Naive thymus-derived CD4-positive, alpha-beta T cell (primary cell): ENCODE measurements around the gene TRMT10B. TPM values are rescaled to one million over a fixed set of nuclear protein-coding genes. Genes with fewer than 3 reads are reported as not detected.
"Not testable (repeated sequence)": the region's sequence is repeated elsewhere in the genome, so short reads cannot be mapped to it uniquely, and the experiment has no call there.

Experiments
- ATAC-seq: fragments of 150-1000 bp; cut with Tn5 transposase; 2 replicates; pipeline ENCODE4 v1.10.0; 2021; ENCODE audit warnings: mild to moderate bottlenecking, moderate library complexity
- CTCF ChIA-PET: fragments of 350-600 bp; sonication (Branson Sonifier 250); formaldehyde crosslinking; loops from one replicate; lab custom pipeline; 2021; ENCODE audit warnings: antibody characterized with exemption; lab: Charles Lee
- POLR2A ChIA-PET: fragments of 350-600 bp; sonication (Branson Sonifier 250); formaldehyde crosslinking; loops from one replicate; lab custom pipeline; 2021; ENCODE audit warnings: antibody characterized with exemption, inconsistent platforms; lab: Charles Lee
- DNase-seq, 9 donors: peaks; one replicate each; pipeline versions ENCODE4 v3.0.0 to v3.0.0-alpha.2; 2020 to 2022; ENCODE audit warnings: mixed read lengths in 1 of 9
- H3K27ac ChIP-seq: one replicate; pipeline ENCODE4 v1.7.0; 2013; ENCODE audit warnings: mild to moderate bottlenecking, low read depth, low read length, moderate library complexity
- H3K27me3 ChIP-seq, 2 donors: one replicate each; pipeline ENCODE4 v1.7.0; 2013; ENCODE audit warnings: low read length in 2 of 2, mild to moderate bottlenecking in 2 of 2, moderate library complexity in 2 of 2; ENCODE audit not compliant: control insufficient read depth in 2 of 2, insufficient read depth in 2 of 2
- H3K36me3 ChIP-seq, 3 experiments: 1 replicate in 2 of 3; 2 replicates in 1 of 3; pipeline ENCODE4 v1.7.0; 2013; ENCODE audit warnings: low read length in 3 of 3, mild to moderate bottlenecking in 3 of 3, moderate library complexity in 1 of 3; ENCODE audit not compliant: insufficient read depth in 3 of 3, control insufficient read depth in 2 of 3
- H3K4me1 ChIP-seq, 2 donors: one replicate each; pipeline ENCODE4 v1.7.0; 2013; ENCODE audit warnings: low read length in 2 of 2, mild to moderate bottlenecking in 2 of 2, moderate library complexity in 1 of 2; ENCODE audit not compliant: control insufficient read depth in 2 of 2, insufficient read depth in 2 of 2
- H3K4me3 ChIP-seq: 2 replicates; pipeline ENCODE4 v1.7.0; 2013; ENCODE audit warnings: mild to moderate bottlenecking, low read length
- H3K9me3 ChIP-seq, 3 experiments: 1 replicate in 2 of 3; 2 replicates in 1 of 3; pipeline ENCODE4 v1.7.0; 2013; ENCODE audit warnings: low read length in 3 of 3; ENCODE audit not compliant: control insufficient read depth in 2 of 3
- H3K27ac Mint-ChIP-seq, 9 donors: one replicate each; pipeline ENCODE4 v1.8.0; 2020 to 2022; ENCODE audit warnings: mixed read lengths in 9 of 9, mild to moderate bottlenecking in 8 of 9, moderate library complexity in 5 of 9, inconsistent platforms in 2 of 9
- H3K27me3 Mint-ChIP-seq, 5 donors: one replicate each; pipeline ENCODE4 v1.8.0; 2021 to 2022; ENCODE audit warnings: mixed read lengths in 5 of 5, mild to moderate bottlenecking in 1 of 5
- H3K36me3 Mint-ChIP-seq, 5 donors: one replicate each; pipeline ENCODE4 v1.8.0; 2020 to 2022; ENCODE audit warnings: mixed read lengths in 5 of 5, mild to moderate bottlenecking in 3 of 5, inconsistent platforms in 1 of 5
- H3K4me1 Mint-ChIP-seq, 7 donors: one replicate each; pipeline ENCODE4 v1.8.0; 2020 to 2022; ENCODE audit warnings: mixed read lengths in 7 of 7, mild to moderate bottlenecking in 3 of 7, inconsistent platforms in 1 of 7
- H3K4me3 Mint-ChIP-seq, 10 donors: one replicate each; pipeline ENCODE4 v1.8.0; 2020 to 2022; ENCODE audit warnings: mild to moderate bottlenecking in 10 of 10, mixed read lengths in 10 of 10, moderate library complexity in 6 of 10, inconsistent platforms in 2 of 10
- H3K9me3 Mint-ChIP-seq, 11 donors: one replicate each; pipeline ENCODE4 v1.8.0; 2020 to 2022; ENCODE audit warnings: mixed read lengths in 11 of 11, mild to moderate bottlenecking in 4 of 11, inconsistent platforms in 1 of 11, moderate library complexity in 1 of 11
- intact Hi-C, 2 donors: fragments of 100-400 bp; cut with micrococcal nuclease; formaldehyde crosslinking; loops; one replicate each; pipeline ENCODE4 v1.15.1; 2023
- polyA plus RNA-seq, 2 donors: library from polyadenylated mRNA; unstranded; fragments of 300-500 nt; fragmentation: Illumina TruSeq; gene quantifications; one replicate each; pipeline ENCODE4 v1.2.3, GENCODE V29; 2021
- total RNA-seq, 6 experiments: library from RNA in 5 of 6; stranded (reverse) in 5 of 6; gene quantifications; 1 replicate in 5 of 6; 2 replicates in 1 of 6; pipeline ENCODE4 v1.2.3 and lab custom pipeline; 2021 to 2026

The TRMT10B gene
- total and polyA plus RNA-seq, 7 experiments from 2014 or later, result 15.3 to 28.9 (median 18.5) TPM

DNA sequence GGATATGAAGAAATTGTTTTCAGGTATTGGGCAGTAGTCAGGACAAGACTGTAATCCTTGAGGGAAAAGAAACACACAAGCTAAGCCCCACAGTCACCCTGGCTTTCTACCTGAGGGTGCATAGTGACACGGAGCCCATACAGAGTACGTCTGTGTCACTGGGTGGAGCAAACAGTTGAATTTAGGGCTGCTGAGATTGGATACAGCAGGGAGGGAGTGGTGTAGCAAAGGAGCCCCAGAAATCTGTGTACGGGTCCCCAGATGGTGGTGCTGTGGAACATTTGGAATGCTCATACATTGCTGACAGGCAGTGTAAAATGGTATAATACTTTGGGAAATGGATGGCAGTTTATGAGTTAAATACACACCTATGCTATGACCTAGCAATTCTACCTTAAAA, 5.1 kb downstream of the TRMT10B start:
- Mint-ChIP-seq H3K9me3 (no peaks in the 10 kb centered on the region), H3K27ac (peak overlapping the region in 2 of 9 donors; percentile 34 to 44), H3K4me3 (no peak overlapping the region), H3K27me3 (no peaks in the 10 kb centered on the region), H3K4me1 (peaks cover 22 to 42% (median 30%) of the 10 kb centered on the region in 7 donors), H3K36me3 (peaks cover 4 to 10% (median 7%) of the 10 kb centered on the region in 5 donors)
- no peak overlapping the region for H3K4me3 ChIP-seq
- peaks cover 7 to 9% of the 10 kb centered on the region in 2 donors for H3K4me1 ChIP-seq
- no peaks in the 10 kb centered on the region for H3K9me3 ChIP-seq
- H3K27ac ChIP-seq, result no peak overlapping the region
- ChIA-PET POLR2A (no interaction called here), CTCF (no interaction called here)
- H3K27me3 ChIP-seq, result no peaks in the 10 kb centered on the region
- intact Hi-C loops, result no loop called here
- DNase-seq (no peak), ATAC-seq (no peak)
- no peaks in the 10 kb centered on the region for H3K36me3 ChIP-seq

DNA sequence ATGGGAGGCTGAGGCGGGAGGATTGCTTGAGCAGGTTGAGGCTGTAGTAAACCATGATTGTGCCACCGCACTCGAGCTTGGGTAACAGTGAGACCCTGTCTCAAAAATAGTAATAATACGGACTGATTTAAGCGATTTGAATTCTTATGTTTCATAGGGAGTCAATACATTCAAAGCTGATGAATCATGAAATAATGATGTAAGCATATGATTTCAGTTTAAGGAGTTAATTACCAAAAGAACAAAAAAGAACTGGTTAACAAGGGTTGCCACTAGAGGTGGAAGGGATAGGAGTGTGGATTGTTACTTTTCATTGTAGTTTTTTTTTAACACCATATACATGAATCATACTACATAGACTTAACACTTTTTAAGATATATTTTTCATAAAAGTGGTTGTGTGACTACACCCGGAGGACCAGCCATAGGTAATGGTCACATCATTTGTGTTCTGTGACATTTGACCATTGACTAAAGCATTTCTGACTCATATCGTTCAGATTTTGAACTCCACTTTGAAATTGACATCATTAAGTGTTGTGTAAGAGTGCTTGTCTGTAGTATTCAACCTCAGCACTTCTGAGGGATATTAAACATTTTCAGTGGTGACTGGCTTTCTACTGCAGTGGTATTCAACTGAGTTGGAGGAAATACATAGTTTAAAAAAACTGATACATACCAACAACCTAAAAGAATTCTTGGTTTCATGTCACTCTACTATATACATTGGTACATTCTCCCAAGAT, 7.0 kb downstream of the TRMT10B start:
- Mint-ChIP-seq H3K4me1 (peaks cover 7 to 26% (median 15%) of the 10 kb centered on the region in 7 donors), H3K9me3 (no peaks in the 10 kb centered on the region), H3K27me3 (no peaks in the 10 kb centered on the region), H3K27ac (peak overlapping the region in 2 of 9 donors; percentile 1 to 41), H3K36me3 (peaks cover 4 to 22% (median 17%) of the 10 kb centered on the region in 5 donors), H3K4me3 (no peak overlapping the region)
- no peaks in the 10 kb centered on the region for H3K4me1 ChIP-seq
- no peak overlapping the region for H3K27ac ChIP-seq
- intact Hi-C loops, result no loop called here
- no peaks in the 10 kb centered on the region for H3K27me3 ChIP-seq
- H3K9me3 ChIP-seq, result no peaks in the 10 kb centered on the region
- DNase-seq (no peak), ATAC-seq (no peak)
- ChIA-PET POLR2A (no interaction called here), CTCF (interaction anchor here (0.8 kb wide), 1 partner anchor 12 kb away, joined by 4 read pairs; no protein-coding TSS in a partner anchor)
- peaks cover 0 to 5% (median 0%) of the 10 kb centered on the region in 3 experiments for H3K36me3 ChIP-seq
- no peak overlapping the region for H3K4me3 ChIP-seq

DNA sequence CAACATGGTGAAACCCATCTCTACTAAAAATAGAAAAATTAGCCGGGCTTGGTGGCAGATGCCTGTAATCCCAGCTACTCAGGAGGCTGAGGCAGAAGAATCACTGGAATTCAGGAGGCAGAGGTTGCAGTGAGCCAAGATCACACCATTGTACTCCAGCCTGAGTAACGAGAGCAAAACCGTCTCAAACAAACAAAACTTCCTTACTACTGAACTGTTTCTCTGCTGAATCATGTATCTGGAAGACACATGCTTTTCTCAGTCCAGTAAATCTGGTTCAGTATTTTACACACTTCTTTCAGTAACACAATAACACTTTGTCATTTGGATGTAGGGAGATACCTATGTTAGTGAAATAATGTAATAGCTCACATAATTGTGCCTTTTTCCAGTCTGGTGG, 7.9 kb downstream of the TRMT10B start:
- H3K4me1 ChIP-seq, result no peaks in the 10 kb centered on the region
- no peaks in the 10 kb centered on the region for H3K27me3 Mint-ChIP-seq
- peaks cover 4 to 26% (median 17%) of the 10 kb centered on the region in 5 donors for H3K36me3 Mint-ChIP-seq
- H3K4me1 Mint-ChIP-seq, result peaks cover 0 to 23% (median 8%) of the 10 kb centered on the region in 7 donors
- no peak overlapping the region for H3K27ac ChIP-seq
- H3K27me3 ChIP-seq, result no peaks in the 10 kb centered on the region
- no peaks in the 10 kb centered on the region for H3K9me3 Mint-ChIP-seq
- H3K4me3 ChIP-seq, result no peak overlapping the region
- ATAC-seq (no peak), DNase-seq (no peak)
- H3K9me3 ChIP-seq, result no peaks in the 10 kb centered on the region
- no peak overlapping the region for H3K4me3 Mint-ChIP-seq
- ChIA-PET POLR2A (no interaction called here), CTCF (no interaction called here)
- intact Hi-C loops, result no loop called here
- H3K27ac Mint-ChIP-seq, result no peak overlapping the region
- H3K36me3 ChIP-seq, result peaks cover 0 to 5% (median 0%) of the 10 kb centered on the region in 3 experiments

DNA sequence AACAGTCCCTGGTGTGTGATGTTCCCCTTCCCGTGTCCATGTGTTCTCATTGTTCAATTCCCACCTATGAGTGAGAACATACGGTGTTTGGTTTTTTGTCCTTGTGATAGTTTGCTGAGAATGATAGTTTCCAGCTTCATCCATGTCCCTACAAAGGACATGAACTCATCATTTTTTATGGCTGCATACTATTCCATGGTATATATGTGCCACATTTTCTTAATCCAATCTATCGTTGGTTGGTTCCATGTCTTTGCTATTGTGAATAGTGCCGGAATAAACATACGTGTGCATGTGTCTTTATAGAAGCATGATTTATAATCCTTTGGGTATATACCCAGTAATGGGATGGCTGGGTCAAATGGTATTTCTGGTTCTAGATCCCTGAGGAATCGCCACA, 11.7 kb downstream of the TRMT10B start:
- DNase-seq, H3K9me3 ChIP-seq, H3K4me3 ChIP-seq, intact Hi-C loops, H3K4me3 Mint-ChIP-seq, H3K27ac ChIP-seq, ATAC-seq, CTCF ChIA-PET, H3K27me3 Mint-ChIP-seq, H3K27ac Mint-ChIP-seq, H3K9me3 Mint-ChIP-seq, POLR2A ChIA-PET, H3K4me1 ChIP-seq, H3K27me3 ChIP-seq: not testable (repeated sequence)
- peaks cover 4 to 35% (median 17%) of the 10 kb centered on the region in 5 donors for H3K36me3 Mint-ChIP-seq
- H3K36me3 ChIP-seq, result peaks cover 0 to 16% (median 0%) of the 10 kb centered on the region in 3 experiments
- H3K4me1 Mint-ChIP-seq, result peaks cover 0 to 14% (median 4%) of the 10 kb centered on the region in 7 donors

DNA sequence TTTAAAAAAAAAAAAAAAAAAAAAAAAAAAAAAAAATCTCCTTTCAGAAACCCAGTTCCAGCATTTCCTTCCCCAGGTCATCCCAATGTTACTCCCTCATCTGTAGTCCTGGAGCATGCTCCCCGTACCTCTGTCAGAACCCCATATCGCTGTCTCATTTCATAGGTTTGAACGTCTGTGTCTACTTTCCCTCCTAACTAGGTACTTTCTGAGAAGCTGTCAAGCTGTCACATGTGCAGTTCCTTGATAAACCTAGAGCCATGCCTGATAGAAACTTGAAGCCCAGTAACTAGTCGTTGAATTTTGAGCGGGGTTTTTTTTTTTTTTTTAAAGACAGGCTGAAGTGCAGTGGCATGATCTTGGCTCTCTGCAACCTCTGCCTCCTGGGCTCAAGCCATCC, 15.7 kb downstream of the TRMT10B start:
- CTCF ChIA-PET, result no interaction called here
- H3K36me3 Mint-ChIP-seq, result peaks cover 0 to 49% (median 11%) of the 10 kb centered on the region in 5 donors
- H3K4me3 Mint-ChIP-seq, result no peak overlapping the region
- peaks cover 0 to 14% (median 2%) of the 10 kb centered on the region in 7 donors for H3K4me1 Mint-ChIP-seq
- peaks cover 5 to 33% (median 5%) of the 10 kb centered on the region in 3 experiments for H3K36me3 ChIP-seq
- ATAC-seq (no peak), DNase-seq (no peak)
- H3K9me3 ChIP-seq, result no peaks in the 10 kb centered on the region
- H3K9me3 Mint-ChIP-seq, result no peaks in the 10 kb centered on the region
- POLR2A ChIA-PET, result interaction anchor here (0.7 to 3.7 kb wide), 4 partner anchors 8 to 15 kb away, joined by 3 to 9 read pairs (median 4); partner anchors contain the start of gene EXOSC3
- H3K27me3 Mint-ChIP-seq, result no peaks in the 10 kb centered on the region
- no peak overlapping the region for H3K4me3 ChIP-seq
- H3K27ac Mint-ChIP-seq, result peak overlapping the region in 3 of 9 donors; percentile 21 to 48 (median 26)
- H3K4me1 ChIP-seq, result no peaks in the 10 kb centered on the region
- intact Hi-C loops, result no loop called here
- no peaks in the 10 kb centered on the region for H3K27me3 ChIP-seq
- H3K27ac ChIP-seq, result no peak overlapping the region

DNA sequence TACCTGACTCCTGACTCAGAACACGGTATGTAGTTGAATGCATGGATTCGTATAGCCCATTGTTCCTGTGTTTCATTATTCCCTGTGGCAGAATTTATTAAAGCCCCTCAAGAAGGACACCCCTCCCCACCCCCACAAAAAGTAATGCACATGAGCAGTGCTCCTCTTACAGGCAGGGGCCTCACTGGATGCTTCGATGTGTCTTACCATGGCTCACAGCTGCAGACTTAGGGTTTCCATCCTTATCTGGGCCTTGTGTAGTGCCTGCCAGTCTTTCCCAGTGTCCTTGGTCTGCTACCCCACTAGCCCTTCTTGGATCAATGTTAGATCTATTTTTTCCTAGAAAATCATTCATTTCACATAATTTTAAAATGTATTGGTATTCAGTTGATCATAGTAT, 16.4 kb downstream of the TRMT10B start:
- Histone ChIP-seq H3K4me1 (no peaks in the 10 kb centered on the region), H3K36me3 (peaks cover 5 to 29% (median 5%) of the 10 kb centered on the region in 3 experiments), H3K27me3 (no peaks in the 10 kb centered on the region), H3K4me3 (no peak overlapping the region), H3K9me3 (no peaks in the 10 kb centered on the region), H3K27ac (no peak overlapping the region)
- ChIA-PET CTCF (interaction anchor here (0.6 kb wide), 1 partner anchor 20 kb away, joined by 3 read pairs; no protein-coding TSS in a partner anchor), POLR2A (interaction anchor here (0.7 to 3.7 kb wide), 3 partner anchors 9 to 15 kb away, joined by 3 to 9 read pairs (median 5); partner anchors contain the start of gene EXOSC3)
- no peaks in the 10 kb centered on the region for H3K9me3 Mint-ChIP-seq
- intact Hi-C loops, result no loop called here
- H3K4me1 Mint-ChIP-seq, result peaks cover 0 to 14% (median 2%) of the 10 kb centered on the region in 7 donors
- H3K4me3 Mint-ChIP-seq, result no peak overlapping the region
- ATAC-seq (no peak), DNase-seq (no peak)
- peaks cover 0 to 50% (median 7%) of the 10 kb centered on the region in 5 donors for H3K36me3 Mint-ChIP-seq
- peak overlapping the region in 5 of 9 donors; percentile 26 to 72 (median 56) for H3K27ac Mint-ChIP-seq
- no peaks in the 10 kb centered on the region for H3K27me3 Mint-ChIP-seq
